Karpas-422 (cell line): Measurements from ENCODE around the gene HOXB8. TPM values are rescaled to one million over a fixed set of nuclear protein-coding genes. Genes with fewer than 3 reads are reported as not detected.

Source experiments
- DNase-seq: peaks from one replicate; pipeline ENCODE4 v3.0.0-alpha.2; 2015
- H2AFZ ChIP-seq: fragments of 200-600 bp; sonication (generic); 2 replicates; pipeline ENCODE4 v1.6.1; 2014; ENCODE audit warnings: antibody characterized with exemption, low read length, mixed read lengths
- H3K27ac ChIP-seq: fragments of 200-600 bp; sonication (generic); 2 replicates; pipeline ENCODE4 v1.5.1; 2014; ENCODE audit warnings: mild to moderate bottlenecking, low read length, moderate library complexity
- H3K27me3 ChIP-seq: fragments of 200-600 bp; sonication (generic); 2 replicates; pipeline ENCODE4 v1.6.1; 2014; ENCODE audit warnings: low read length, mixed read lengths
- H3K36me3 ChIP-seq: fragments of 200-600 bp; sonication (generic); 2 replicates; pipeline ENCODE4 v1.6.1; 2014; ENCODE audit warnings: low read length, mixed read lengths; ENCODE audit not compliant: insufficient read depth
- H3K4me1 ChIP-seq: fragments of 200-600 bp; sonication (generic); 2 replicates; pipeline ENCODE4 v1.6.1; 2014; ENCODE audit warnings: mild to moderate bottlenecking, low read length, mixed read lengths
- H3K4me2 ChIP-seq: fragments of 200-600 bp; sonication (generic); 2 replicates; pipeline ENCODE4 v1.6.1; 2014; ENCODE audit warnings: low read length, low read depth, mild to moderate bottlenecking; ENCODE audit not compliant: poor library complexity, severe bottlenecking
- H3K4me3 ChIP-seq: fragments of 200-600 bp; sonication (generic); 2 replicates; pipeline ENCODE4 v1.5.1; 2014; ENCODE audit warnings: mild to moderate bottlenecking, antibody characterized with exemption, low read length, mixed read lengths
- H3K79me2 ChIP-seq: fragments of 200-600 bp; sonication (generic); 2 replicates; pipeline ENCODE4 v1.6.1; 2014; ENCODE audit warnings: mild to moderate bottlenecking, low read length, mixed read lengths
- H3K9ac ChIP-seq: fragments of 200-600 bp; sonication (generic); 2 replicates; pipeline ENCODE4 v1.6.0; 2014; ENCODE audit warnings: low read length
- H3K9me2 ChIP-seq: fragments of 200-600 bp; sonication (generic), shearing (Covaris generic); replicated peaks from 2 replicates; pipeline ENCODE4 v1.6.0; 2014; ENCODE audit warnings: mild to moderate bottlenecking, low read length, moderate library complexity; ENCODE audit not compliant: insufficient read depth
- H3K9me3 ChIP-seq: fragments of 300-700, 200-600 bp; sonication (generic); 2 replicates; pipeline ENCODE4 v1.6.1; 2014; ENCODE audit warnings: low read length, mixed read lengths
- H4K20me1 ChIP-seq: fragments of 200-600 bp; sonication (generic); 2 replicates; pipeline ENCODE4 v1.6.1; 2014; ENCODE audit warnings: mild to moderate bottlenecking, antibody characterized with exemption, low read length, low read depth; ENCODE audit not compliant: insufficient read depth
- total RNA-seq: library from RNA; depleted of rRNA; stranded (reverse); fragments of >200 nt; shearing (Covaris generic); gene quantifications from 2 replicates; pipeline ENCODE4 v1.2.3, GENCODE V29; 2014; ENCODE audit warnings: low replicate concordance

The HOXB8 gene
- total RNA-seq, 1 experiment from 2014 or later: 4.2 TPM

- H4K20me1 ChIP-seq: no peaks in the 10 kb centered on the region
These were observed 5.5 kb upstream of the HOXB8 start for GRCh38 chr17:48620461-48621139.

GRCh38 chr17:48619826-48620449, 4.8 kb upstream of the HOXB8 start:
- H3K4me1 ChIP-seq: no peaks in the 10 kb centered on the region
- no peak overlapping the region for H3K4me3 ChIP-seq
- no peaks in the 10 kb centered on the region for H3K27me3 ChIP-seq
- no peaks in the 10 kb centered on the region for H3K9me3 ChIP-seq
- H3K36me3 ChIP-seq: no peaks in the 10 kb centered on the region
- H3K27ac ChIP-seq: no peak overlapping the region
- H3K9ac ChIP-seq: no peak overlapping the region
- DNase-seq: no peak
- H4K20me1 ChIP-seq: no peaks in the 10 kb centered on the region
- no peak overlapping the region for H3K4me2 ChIP-seq
- H2AFZ ChIP-seq: no peak overlapping the region
- no peaks in the 10 kb centered on the region for H3K9me2 ChIP-seq
- H3K79me2 ChIP-seq: no peaks in the 10 kb centered on the region

More at GRCh38 chr17:48620461-48621139, 5.5 kb upstream of the HOXB8 start:
- H3K9ac ChIP-seq: no peak overlapping the region
- H3K27ac ChIP-seq: no peak overlapping the region
- no peaks in the 10 kb centered on the region for H3K9me3 ChIP-seq
- H3K36me3 ChIP-seq: no peaks in the 10 kb centered on the region
- H3K79me2 ChIP-seq: no peaks in the 10 kb centered on the region
- H3K4me1 ChIP-seq: peaks cover under 1% of the 10 kb centered on the region; the same call in 1 of the 2 replicates
- H3K4me3 ChIP-seq: no peak overlapping the region
- no peaks in the 10 kb centered on the region for H3K27me3 ChIP-seq
- no peak overlapping the region for H3K4me2 ChIP-seq
- no peaks in the 10 kb centered on the region for H3K9me2 ChIP-seq
- H2AFZ ChIP-seq: no peak overlapping the region
- DNase-seq: no peak

GRCh38 chr17:48618256-48618896, 3.3 kb upstream of the HOXB8 start:
- H3K4me1 ChIP-seq: peaks cover 6% of the 10 kb centered on the region
- H3K27ac ChIP-seq: no peak overlapping the region
- H4K20me1 ChIP-seq: no peaks in the 10 kb centered on the region
- no peak overlapping the region for H2AFZ ChIP-seq
- peak; percentile 90 for DNase-seq
- no peaks in the 10 kb centered on the region for H3K9me2 ChIP-seq
- no peak overlapping the region for H3K4me2 ChIP-seq
- no peak overlapping the region for H3K4me3 ChIP-seq
- H3K9me3 ChIP-seq: no peaks in the 10 kb centered on the region
- H3K36me3 ChIP-seq: no peaks in the 10 kb centered on the region
- no peaks in the 10 kb centered on the region for H3K27me3 ChIP-seq
- H3K9ac ChIP-seq: no peak overlapping the region
- H3K79me2 ChIP-seq: no peaks in the 10 kb centered on the region

GRCh38 chr17:48617471-48618255, 2.6 kb upstream of the HOXB8 start:
- Histone ChIP-seq H3K4me2 (no peak overlapping the region), H3K27ac (no peak overlapping the region), H3K9me3 (no peaks in the 10 kb centered on the region), H2AFZ (no peak overlapping the region), H3K4me1 (peaks cover 11% of the 10 kb centered on the region), H3K4me3 (no peak overlapping the region), H3K27me3 (no peaks in the 10 kb centered on the region), H3K9me2 (no peaks in the 10 kb centered on the region), H3K79me2 (no peaks in the 10 kb centered on the region), H4K20me1 (no peaks in the 10 kb centered on the region), H3K36me3 (no peaks in the 10 kb centered on the region), H3K9ac (no peak overlapping the region)
- DNase-seq: no peak

GRCh38 chr17:48616717-48617470, 1.8 kb upstream of the HOXB8 start:
- Histone ChIP-seq H3K4me2 (no peak overlapping the region), H3K4me3 (no peak overlapping the region), H4K20me1 (no peaks in the 10 kb centered on the region), H3K9ac (no peak overlapping the region), H3K27me3 (no peaks in the 10 kb centered on the region), H3K27ac (no peak overlapping the region), H3K79me2 (no peaks in the 10 kb centered on the region), H2AFZ (no peak overlapping the region), H3K4me1 (peaks cover 19% of the 10 kb centered on the region), H3K9me2 (no peaks in the 10 kb centered on the region), H3K36me3 (no peaks in the 10 kb centered on the region), H3K9me3 (no peaks in the 10 kb centered on the region)
- DNase-seq: no peak

DNA sequence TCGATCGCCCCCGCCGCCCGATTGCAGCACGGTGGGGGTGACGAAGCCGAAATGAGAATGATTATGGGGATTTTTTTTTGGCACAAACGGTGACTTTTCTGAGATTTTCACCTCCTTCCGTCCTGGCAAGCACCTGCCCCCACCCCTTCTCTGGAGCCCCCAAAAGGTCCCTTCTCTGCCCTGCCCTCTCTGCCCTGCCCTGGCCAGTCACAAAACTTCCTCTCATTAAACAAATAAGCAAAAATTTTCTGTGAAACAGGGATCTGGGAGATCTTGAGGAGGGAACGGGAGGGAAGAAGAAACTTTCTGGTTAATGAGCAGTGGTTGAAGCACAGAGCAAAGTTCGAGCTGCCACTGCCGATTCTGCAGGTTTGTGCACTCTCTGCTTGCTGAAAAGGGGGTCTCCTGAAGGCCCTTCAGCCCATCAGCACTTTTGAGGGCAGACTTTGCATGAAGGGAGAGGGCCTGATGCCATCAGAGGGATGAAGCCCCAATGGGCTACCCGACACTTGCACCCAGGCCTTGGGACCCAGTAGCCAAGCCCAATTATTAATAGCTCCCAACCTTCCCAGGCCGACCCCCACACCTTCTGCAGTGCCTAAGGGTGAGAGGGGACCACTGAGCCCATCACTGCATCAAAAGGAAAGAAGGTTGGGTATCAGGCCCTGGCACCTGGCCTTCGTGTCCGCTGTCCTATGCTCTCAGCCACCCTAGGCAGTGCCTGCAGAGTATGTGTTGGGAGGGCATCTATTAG, 1.0 kb upstream of the HOXB8 start:
- no peak overlapping the region for H3K27ac ChIP-seq
- H3K4me1 ChIP-seq: peaks cover 26% of the 10 kb centered on the region
- H3K27me3 ChIP-seq: no peaks in the 10 kb centered on the region
- no peaks in the 10 kb centered on the region for H3K9me3 ChIP-seq
- no peaks in the 10 kb centered on the region for H4K20me1 ChIP-seq
- H3K36me3 ChIP-seq: no peaks in the 10 kb centered on the region
- no peak overlapping the region for H3K4me3 ChIP-seq
- H2AFZ ChIP-seq: no peak overlapping the region
- H3K79me2 ChIP-seq: no peaks in the 10 kb centered on the region
- no peak overlapping the region for H3K4me2 ChIP-seq
- no peak overlapping the region for H3K9ac ChIP-seq
- no peaks in the 10 kb centered on the region for H3K9me2 ChIP-seq
- DNase-seq: no peak

- Histone ChIP-seq H3K27me3 (no peaks in the 10 kb centered on the region), H3K36me3 (no peaks in the 10 kb centered on the region), H3K27ac (no peak overlapping the region), H3K4me3 (peak overlapping the region; percentile 82), H2AFZ (0 out of 2 replicates have a peak overlapping the region, but pooled peaks have one; percentile 54), H3K4me1 (peaks cover 43% of the 10 kb centered on the region), H3K9me3 (no peaks in the 10 kb centered on the region), H3K9me2 (no peaks in the 10 kb centered on the region), H4K20me1 (no peaks in the 10 kb centered on the region), H3K79me2 (no peaks in the 10 kb centered on the region), H3K9ac (peak overlapping the region; percentile 92), H3K4me2 (peak overlapping the region; percentile 98)
- no peak for DNase-seq
These were observed 1.0 kb downstream of the HOXB8 start for GRCh38 chr17:48613862-48614694.
